ENCODE measurements around the gene CLCN7.
"Not testable (repeated sequence)": the region's sequence is repeated elsewhere in the genome, so short reads cannot be mapped to it uniquely, and the experiment has no call there.

The CLCN7 gene

GRCh38 chr16:1443980-1444729, 30.7 kb downstream of the CLCN7 start, which contains the start of gene CCDC154:
Gene CCDC154 (minus strand): TSS chr16:1444556. CDS start chr16:1444322, 234 bp downstream.
- DNase-seq: no peak

GRCh38 chr16:1443403-1443973, 31.3 kb downstream of the CLCN7 start:
- DNase-seq: no peak

GRCh38 chr16:1442697-1443096, 32.1 kb downstream of the CLCN7 start:
- DNase-seq: no peak

GRCh38 chr16:1441391-1441829, 33.4 kb downstream of the CLCN7 start:
- no peak for DNase-seq

- not testable (repeated sequence) for DNase-seq
Observed at GRCh38 chr16:1439699-1440074, 35.1 kb downstream of the CLCN7 start.

- DNase-seq: no peak
Observed at GRCh38 chr16:1439058-1439698, 35.6 kb downstream of the CLCN7 start.

GRCh38 chr16:1438229-1439057, 36.4 kb downstream of the CLCN7 start:
- no peak for DNase-seq

GRCh38 chr16:1437606-1438005, 37.2 kb downstream of the CLCN7 start:
- no peak for DNase-seq

GRCh38 chr16:1436731-1437355, 38.0 kb downstream of the CLCN7 start:
- no peak for DNase-seq

- no peak for DNase-seq
Observed at GRCh38 chr16:1435921-1436697, 38.7 kb downstream of the CLCN7 start.

GRCh38 chr16:1434644-1435592, 39.9 kb downstream of the CLCN7 start:
- no peak for DNase-seq

GRCh38 chr16:1433756-1434155, 41.1 kb downstream of the CLCN7 start:
- DNase-seq: no peak

- no peak for DNase-seq
Observed at GRCh38 chr16:1433263-1433560, 41.6 kb downstream of the CLCN7 start.

GRCh38 chr16:1432388-1433262, 42.2 kb downstream of the CLCN7 start:
- no peak for DNase-seq

GRCh38 chr16:1431497-1432270, 43.1 kb downstream of the CLCN7 start:
- DNase-seq: no peak

GRCh38 chr16:1430759-1431496, 43.9 kb downstream of the CLCN7 start, which contains the start of gene PERCC1:
Gene PERCC1 (plus strand): TSS chr16:1431078. CDS start chr16:1432594, 1,516 bp downstream.
- no peak for DNase-seq

- no peak for DNase-seq
Observed at GRCh38 chr16:1430214-1430758, 44.5 kb downstream of the CLCN7 start.

- no peak for DNase-seq
Observed at GRCh38 chr16:1429631-1430030, 45.2 kb downstream of the CLCN7 start.

All from NCI-H1105 treated with DMSO at 0.1 percent for 48 hours (cell line).